Naive thymus-derived CD4-positive, alpha-beta T cell (primary cell): ENCODE measurements around the gene RIOK2. TPM values are rescaled to one million over a fixed set of nuclear protein-coding genes. Genes with fewer than 3 reads are reported as not detected.

Source experiments
- ATAC-seq: fragments of 150-1000 bp; cut with Tn5 transposase; 2 replicates; pipeline ENCODE4 v1.10.0; 2021; ENCODE audit warnings: mild to moderate bottlenecking, moderate library complexity
- CTCF ChIA-PET: fragments of 350-600 bp; sonication (Branson Sonifier 250); formaldehyde crosslinking; loops from one replicate; lab custom pipeline; 2021; ENCODE audit warnings: antibody characterized with exemption; lab: Charles Lee
- POLR2A ChIA-PET: fragments of 350-600 bp; sonication (Branson Sonifier 250); formaldehyde crosslinking; loops from one replicate; lab custom pipeline; 2021; ENCODE audit warnings: antibody characterized with exemption, inconsistent platforms; lab: Charles Lee
- DNase-seq, 9 donors: peaks; one replicate each; pipeline versions ENCODE4 v3.0.0 to v3.0.0-alpha.2; 2020 to 2022; ENCODE audit warnings: mixed read lengths in 1 of 9
- H3K27ac ChIP-seq: one replicate; pipeline ENCODE4 v1.7.0; 2013; ENCODE audit warnings: mild to moderate bottlenecking, low read depth, low read length, moderate library complexity
- H3K27me3 ChIP-seq, 2 donors: one replicate each; pipeline ENCODE4 v1.7.0; 2013; ENCODE audit warnings: low read length in 2 of 2, mild to moderate bottlenecking in 2 of 2, moderate library complexity in 2 of 2; ENCODE audit not compliant: control insufficient read depth in 2 of 2, insufficient read depth in 2 of 2
- H3K36me3 ChIP-seq, 3 experiments: 1 replicate in 2 of 3; 2 replicates in 1 of 3; pipeline ENCODE4 v1.7.0; 2013; ENCODE audit warnings: low read length in 3 of 3, mild to moderate bottlenecking in 3 of 3, moderate library complexity in 1 of 3; ENCODE audit not compliant: insufficient read depth in 3 of 3, control insufficient read depth in 2 of 3
- H3K4me1 ChIP-seq, 2 donors: one replicate each; pipeline ENCODE4 v1.7.0; 2013; ENCODE audit warnings: low read length in 2 of 2, mild to moderate bottlenecking in 2 of 2, moderate library complexity in 1 of 2; ENCODE audit not compliant: control insufficient read depth in 2 of 2, insufficient read depth in 2 of 2
- H3K4me3 ChIP-seq: 2 replicates; pipeline ENCODE4 v1.7.0; 2013; ENCODE audit warnings: mild to moderate bottlenecking, low read length
- H3K9me3 ChIP-seq, 3 experiments: 1 replicate in 2 of 3; 2 replicates in 1 of 3; pipeline ENCODE4 v1.7.0; 2013; ENCODE audit warnings: low read length in 3 of 3; ENCODE audit not compliant: control insufficient read depth in 2 of 3
- H3K27ac Mint-ChIP-seq, 9 donors: one replicate each; pipeline ENCODE4 v1.8.0; 2020 to 2022; ENCODE audit warnings: mixed read lengths in 9 of 9, mild to moderate bottlenecking in 8 of 9, moderate library complexity in 5 of 9, inconsistent platforms in 2 of 9
- H3K27me3 Mint-ChIP-seq, 5 donors: one replicate each; pipeline ENCODE4 v1.8.0; 2021 to 2022; ENCODE audit warnings: mixed read lengths in 5 of 5, mild to moderate bottlenecking in 1 of 5
- H3K36me3 Mint-ChIP-seq, 5 donors: one replicate each; pipeline ENCODE4 v1.8.0; 2020 to 2022; ENCODE audit warnings: mixed read lengths in 5 of 5, mild to moderate bottlenecking in 3 of 5, inconsistent platforms in 1 of 5
- H3K4me1 Mint-ChIP-seq, 7 donors: one replicate each; pipeline ENCODE4 v1.8.0; 2020 to 2022; ENCODE audit warnings: mixed read lengths in 7 of 7, mild to moderate bottlenecking in 3 of 7, inconsistent platforms in 1 of 7
- H3K4me3 Mint-ChIP-seq, 10 donors: one replicate each; pipeline ENCODE4 v1.8.0; 2020 to 2022; ENCODE audit warnings: mild to moderate bottlenecking in 10 of 10, mixed read lengths in 10 of 10, moderate library complexity in 6 of 10, inconsistent platforms in 2 of 10
- H3K9me3 Mint-ChIP-seq, 11 donors: one replicate each; pipeline ENCODE4 v1.8.0; 2020 to 2022; ENCODE audit warnings: mixed read lengths in 11 of 11, mild to moderate bottlenecking in 4 of 11, inconsistent platforms in 1 of 11, moderate library complexity in 1 of 11
- intact Hi-C, 2 donors: fragments of 100-400 bp; cut with micrococcal nuclease; formaldehyde crosslinking; loops; one replicate each; pipeline ENCODE4 v1.15.1; 2023
- polyA plus RNA-seq, 2 donors: library from polyadenylated mRNA; unstranded; fragments of 300-500 nt; fragmentation: Illumina TruSeq; gene quantifications; one replicate each; pipeline ENCODE4 v1.2.3, GENCODE V29; 2021
- total RNA-seq, 6 experiments: library from RNA in 5 of 6; stranded (reverse) in 5 of 6; gene quantifications; 1 replicate in 5 of 6; 2 replicates in 1 of 6; pipeline ENCODE4 v1.2.3 and lab custom pipeline; 2021 to 2026

The RIOK2 gene
- total and polyA plus RNA-seq, 7 experiments from 2014 or later, result 18.8 to 36.0 (median 28.2) TPM

DNA sequence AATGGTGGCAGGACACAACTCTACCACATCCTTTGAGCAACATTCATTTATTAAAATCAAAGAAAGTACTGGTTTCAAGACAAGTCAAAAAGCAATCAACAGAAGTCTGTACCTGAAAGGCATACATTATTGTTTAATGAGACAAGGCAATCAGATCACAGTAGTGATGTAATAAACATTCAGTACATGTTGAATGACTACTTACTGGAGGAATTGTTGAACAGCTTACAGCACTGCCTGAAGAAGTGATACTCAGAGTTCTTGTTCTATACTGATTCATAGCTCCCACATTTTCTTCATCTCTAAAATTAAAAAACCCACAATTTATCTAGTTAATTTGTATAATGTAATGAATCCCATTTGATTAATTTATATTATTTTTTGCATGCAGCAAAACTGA is 18.2 kb downstream of the RIOK2 start:
- peaks cover 0 to 49% (median 5%) of the 10 kb centered on the region in 3 experiments for H3K36me3 ChIP-seq
- intact Hi-C loops, result loop anchor here in 1 of 2 donors (5.0 kb wide), 2 partner anchors 503 to 823 kb away; partner anchors contain the start of gene CAST
- H3K4me3 ChIP-seq, result no peak overlapping the region
- no peaks in the 10 kb centered on the region for H3K27me3 ChIP-seq
- Mint-ChIP-seq H3K27me3 (no peaks in the 10 kb centered on the region), H3K4me3 (no peak overlapping the region), H3K36me3 (peaks cover 5 to 40% (median 21%) of the 10 kb centered on the region in 5 donors), H3K9me3 (no peaks in the 10 kb centered on the region), H3K4me1 (peaks cover 0 to 24% (median 18%) of the 10 kb centered on the region in 7 donors), H3K27ac (peak overlapping the region in 6 of 9 donors; percentile 16 to 67 (median 40))
- ChIA-PET CTCF (interaction anchor here (0.7 to 4.7 kb wide), 9 partner anchors 9 to 415 kb away, joined by 3 to 109 read pairs (median 6); partner anchors contain the start of gene ERAP2), POLR2A (interaction anchor here (1.2 to 1.3 kb wide), 2 partner anchors 296 to 356 kb away, joined by 4 read pairs; no protein-coding TSS in a partner anchor)
- no peak overlapping the region for H3K27ac ChIP-seq
- ATAC-seq, result no peak
- no peak for DNase-seq
- no peaks in the 10 kb centered on the region for H3K9me3 ChIP-seq
- no peaks in the 10 kb centered on the region for H3K4me1 ChIP-seq

DNA sequence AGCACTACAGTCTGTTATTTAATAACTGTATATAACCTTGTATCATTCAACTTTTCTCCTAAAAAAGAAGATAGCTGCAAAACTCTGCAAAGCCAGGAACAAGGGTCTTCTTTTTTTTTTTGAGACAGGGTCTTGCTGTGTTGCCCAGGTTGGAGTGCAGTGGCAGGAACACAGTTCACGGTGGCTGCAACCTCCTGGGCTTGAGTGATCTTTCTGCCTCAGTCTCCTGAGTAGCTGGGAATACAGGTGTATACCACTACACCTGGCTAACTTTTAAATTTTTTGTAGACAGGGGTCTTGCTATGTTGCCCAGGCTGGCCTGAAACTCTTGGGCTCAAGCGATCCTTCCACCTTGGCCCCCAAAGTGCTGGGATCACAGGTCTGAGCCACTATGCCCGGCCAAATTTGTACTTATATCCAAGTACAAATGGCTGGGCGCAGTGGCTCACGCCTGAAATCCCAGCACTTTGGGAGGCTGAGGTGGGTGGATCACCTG is 19.2 kb downstream of the RIOK2 start:
- CTCF ChIA-PET, result interaction anchor here (0.7 to 4.7 kb wide), 11 partner anchors 16 to 414 kb away, joined by 3 to 109 read pairs (median 5); partner anchors contain the start of genes ERAP2 and LNPEP

DNA sequence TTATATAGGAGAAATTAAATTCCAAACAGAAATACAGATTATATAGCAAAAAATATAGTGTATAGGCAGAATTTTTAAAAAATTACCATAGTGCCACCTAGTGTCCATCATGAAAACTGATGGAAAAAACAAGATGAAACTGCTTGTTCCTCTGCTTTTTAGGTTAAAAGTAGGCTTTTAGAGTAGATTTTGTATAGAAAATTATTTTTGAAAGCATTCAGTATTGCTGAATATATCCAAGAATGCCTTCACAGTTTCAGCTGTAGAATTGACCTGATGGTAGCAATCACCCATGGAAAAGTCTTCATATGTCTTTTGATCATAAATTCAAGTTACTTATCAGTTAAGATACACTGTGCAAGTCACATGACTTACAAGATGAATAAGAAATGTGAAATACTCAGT is 19.7 kb downstream of the RIOK2 start:
- H3K4me3 Mint-ChIP-seq, result no peak overlapping the region
- H3K36me3 Mint-ChIP-seq, result peaks cover 5 to 46% (median 26%) of the 10 kb centered on the region in 5 donors
- POLR2A ChIA-PET, result no interaction called here
- peak overlapping the region in 1 of 9 donors; percentile 32 for H3K27ac Mint-ChIP-seq
- no peaks in the 10 kb centered on the region for H3K4me1 ChIP-seq
- H3K36me3 ChIP-seq, result peaks cover 0 to 42% (median 0%) of the 10 kb centered on the region in 3 experiments
- H3K27ac ChIP-seq, result no peak overlapping the region
- ATAC-seq (peak; percentile 63), DNase-seq (peak in 5 of 9 donors; percentile 33 to 49 (median 44))
- CTCF ChIA-PET, result interaction anchor here (0.5 to 4.7 kb wide), 13 partner anchors 17 to 549 kb away, joined by 3 to 109 read pairs (median 4); partner anchors contain the start of gene LNPEP
- H3K27me3 ChIP-seq, result no peaks in the 10 kb centered on the region
- H3K9me3 ChIP-seq, result no peaks in the 10 kb centered on the region
- H3K27me3 Mint-ChIP-seq, result no peaks in the 10 kb centered on the region
- no peak overlapping the region for H3K4me3 ChIP-seq
- H3K9me3 Mint-ChIP-seq, result peaks cover 0 to 9% (median 3%) of the 10 kb centered on the region in 11 donors
- peaks cover 0 to 24% (median 18%) of the 10 kb centered on the region in 7 donors for H3K4me1 Mint-ChIP-seq
- intact Hi-C loops, result loop anchor here (1.0 to 5.0 kb wide), 7 partner anchors 69 to 821 kb away; partner anchors contain the start of genes CAST (in 1 of the 2), ERAP1 (in 1 of the 2) and LNPEP (in 1 of the 2)

More for the DNA sequence above, 19.2 kb downstream of the RIOK2 start:
- peak overlapping the region in 1 of 9 donors; percentile 2 for H3K27ac Mint-ChIP-seq
- DNase-seq (no peak), ATAC-seq (no peak)
- no peaks in the 10 kb centered on the region for H3K27me3 ChIP-seq
- no peak overlapping the region for H3K27ac ChIP-seq
- H3K9me3 Mint-ChIP-seq, result peaks cover 0 to 4% (median 0%) of the 10 kb centered on the region in 11 donors
- POLR2A ChIA-PET, result interaction anchor here (1.2 kb wide), 1 partner anchor 295 kb away, joined by 4 read pairs; no protein-coding TSS in a partner anchor
- H3K4me1 ChIP-seq, result no peaks in the 10 kb centered on the region
- H3K9me3 ChIP-seq, result no peaks in the 10 kb centered on the region
- no peak overlapping the region for H3K4me3 Mint-ChIP-seq
- intact Hi-C loops, result loop anchor here (1.0 to 5.0 kb wide), 7 partner anchors 69 to 822 kb away; partner anchors contain the start of genes CAST (in 1 of the 2), ERAP1 (in 1 of the 2) and LNPEP (in 1 of the 2)
- peaks cover 0 to 46% (median 0%) of the 10 kb centered on the region in 3 experiments for H3K36me3 ChIP-seq
- no peak overlapping the region for H3K4me3 ChIP-seq
- peaks cover 0 to 24% (median 18%) of the 10 kb centered on the region in 7 donors for H3K4me1 Mint-ChIP-seq
- peaks cover 5 to 44% (median 21%) of the 10 kb centered on the region in 5 donors for H3K36me3 Mint-ChIP-seq
- no peaks in the 10 kb centered on the region for H3K27me3 Mint-ChIP-seq

DNA sequence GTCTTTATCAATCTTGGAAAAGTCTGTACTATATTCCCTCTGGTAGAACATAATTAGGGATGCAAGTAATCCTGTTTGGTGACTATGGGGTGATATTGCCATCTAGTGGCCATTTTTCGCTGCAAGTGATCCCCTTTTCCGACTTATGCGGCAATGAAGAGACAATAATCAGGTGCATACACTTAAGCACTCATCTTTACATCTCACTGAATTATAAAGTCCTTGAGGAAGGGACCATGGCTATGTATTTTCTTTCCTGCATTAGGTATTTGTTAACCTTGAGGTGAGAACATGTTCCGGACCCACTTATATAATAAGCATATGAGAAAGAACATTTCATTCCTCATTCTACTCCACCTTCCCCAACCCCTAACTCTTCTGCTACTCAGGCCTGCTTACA is 21.0 kb downstream of the RIOK2 start:
- Mint-ChIP-seq H3K27ac (no peak overlapping the region), H3K9me3 (peaks cover 5 to 22% (median 16%) of the 10 kb centered on the region in 11 donors), H3K4me3 (no peak overlapping the region), H3K27me3 (peaks cover 0 to 4% (median 0%) of the 10 kb centered on the region in 5 donors), H3K4me1 (peaks cover 0 to 17% (median 11%) of the 10 kb centered on the region in 7 donors), H3K36me3 (peaks cover 15 to 49% (median 33%) of the 10 kb centered on the region in 5 donors)
- no peaks in the 10 kb centered on the region for H3K4me1 ChIP-seq
- DNase-seq (peak in 7 of 9 donors; percentile 23 to 64 (median 45)), ATAC-seq (peak; percentile 62)
- H3K4me3 ChIP-seq, result no peak overlapping the region
- intact Hi-C loops, result loop anchor here (1.0 to 5.0 kb wide), 12 partner anchors 20 to 820 kb away; partner anchors contain the start of genes CAST (in 1 of the 2), ERAP1 (in 1 of the 2), LIX1 (in 1 of the 2) and LNPEP (in 1 of the 2)
- no peak overlapping the region for H3K27ac ChIP-seq
- ChIA-PET POLR2A (interaction anchor here (1.3 kb wide), 1 partner anchor 409 kb away, joined by 5 read pairs; no protein-coding TSS in a partner anchor), CTCF (interaction anchor here (0.7 to 4.7 kb wide), 22 partner anchors 8 to 548 kb away, joined by 3 to 109 read pairs (median 6); partner anchors contain the start of gene LIX1)
- H3K27me3 ChIP-seq, result no peaks in the 10 kb centered on the region
- H3K9me3 ChIP-seq, result peaks cover 0 to 8% (median 7%) of the 10 kb centered on the region in 3 experiments
- H3K36me3 ChIP-seq, result peaks cover 0 to 35% (median 0%) of the 10 kb centered on the region in 3 experiments

DNA sequence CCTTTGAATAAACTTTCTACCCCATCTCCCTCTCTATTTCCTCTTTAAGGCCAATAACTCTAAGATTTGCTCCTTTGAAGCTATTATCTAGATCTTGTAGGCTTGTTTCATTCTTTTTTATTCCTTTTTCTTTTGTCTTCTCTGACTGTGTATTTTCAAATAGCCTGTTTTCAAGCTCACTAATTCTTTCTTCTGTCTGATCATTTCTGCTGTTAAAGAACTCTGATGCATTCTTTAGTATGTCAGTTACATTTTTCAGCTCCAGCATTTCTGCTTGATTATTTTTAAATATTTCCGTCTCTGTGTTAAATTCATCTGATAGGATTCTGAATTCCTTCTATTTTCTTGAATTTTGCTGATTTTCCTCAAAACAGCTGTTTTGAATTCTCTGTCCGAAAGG is 25.4 kb downstream of the RIOK2 start:
- H3K4me3 Mint-ChIP-seq, result no peak overlapping the region
- Histone ChIP-seq H3K4me1 (no peaks in the 10 kb centered on the region), H3K36me3 (peaks cover 0 to 15% (median 0%) of the 10 kb centered on the region in 3 experiments), H3K27ac (no peak overlapping the region), H3K27me3 (no peaks in the 10 kb centered on the region), H3K4me3 (no peak overlapping the region), H3K9me3 (peaks cover 0 to 8% (median 7%) of the 10 kb centered on the region in 3 experiments)
- intact Hi-C loops, result no loop called here
- DNase-seq (no peak), ATAC-seq (no peak)
- ChIA-PET POLR2A (no interaction called here), CTCF (interaction anchor here (1.5 to 2.1 kb wide), 3 partner anchors 289 to 543 kb away, joined by 4 to 9 read pairs (median 6); no protein-coding TSS in a partner anchor)
- peaks cover 0 to 4% (median 0%) of the 10 kb centered on the region in 7 donors for H3K4me1 Mint-ChIP-seq
- H3K27me3 Mint-ChIP-seq, result peaks cover 0 to 25% (median 0%) of the 10 kb centered on the region in 5 donors
- H3K36me3 Mint-ChIP-seq, result peaks cover 16 to 46% (median 39%) of the 10 kb centered on the region in 5 donors
- no peak overlapping the region for H3K27ac Mint-ChIP-seq
- H3K9me3 Mint-ChIP-seq, result peaks cover 5 to 46% (median 27%) of the 10 kb centered on the region in 11 donors

DNA sequence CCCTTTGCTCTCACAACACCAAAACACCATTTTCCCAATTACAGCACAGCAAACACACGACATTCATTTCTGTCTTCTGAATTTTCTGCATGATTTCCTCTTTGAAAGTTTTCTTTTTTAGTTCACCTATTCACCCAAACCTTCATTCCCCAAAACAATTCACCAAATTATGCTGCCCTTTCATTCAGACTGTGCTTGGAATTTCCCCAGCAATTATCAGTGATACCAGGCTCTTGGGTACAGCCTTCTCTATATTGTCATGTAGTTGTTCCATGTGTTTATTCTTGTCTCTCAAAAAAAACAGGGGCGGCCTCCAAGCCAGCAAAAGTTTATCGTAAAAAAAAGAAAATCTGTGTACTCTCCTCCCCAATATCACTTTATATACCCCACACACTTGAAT is 31.7 kb downstream of the RIOK2 start:
- Histone ChIP-seq H3K27me3 (no peaks in the 10 kb centered on the region), H3K36me3 (no peaks in the 10 kb centered on the region), H3K4me3 (no peak overlapping the region), H3K9me3 (no peaks in the 10 kb centered on the region), H3K4me1 (no peaks in the 10 kb centered on the region), H3K27ac (no peak overlapping the region)
- Mint-ChIP-seq H3K4me3 (no peak overlapping the region), H3K27ac (no peak overlapping the region), H3K4me1 (no peaks in the 10 kb centered on the region), H3K9me3 (peaks cover 0 to 17% (median 2%) of the 10 kb centered on the region in 11 donors), H3K36me3 (peaks cover 0 to 6% (median 2%) of the 10 kb centered on the region in 5 donors), H3K27me3 (peaks cover 0 to 22% (median 0%) of the 10 kb centered on the region in 5 donors)
- ChIA-PET POLR2A (no interaction called here), CTCF (no interaction called here)
- DNase-seq (no peak), ATAC-seq (no peak)
- intact Hi-C loops, result no loop called here
